ENCODE results near the gene MRPL9. TPM values are rescaled to one million over a fixed set of nuclear protein-coding genes. Genes with fewer than 3 reads are reported as not detected.
"Not testable (repeated sequence)": the region's sequence is repeated elsewhere in the genome, so short reads cannot be mapped to it uniquely, and the experiment has no call there.

The MRPL9 gene
- total RNA-seq, 1 donor from 2014 or later: 86.4 TPM

- no peaks in the 10 kb centered on the region for H3K36me3 ChIP-seq
- H4K20me1 ChIP-seq (ENCODE audit: low read depth): no peaks in the 10 kb centered on the region
- no peak overlapping the region for H3K4me2 ChIP-seq
- Mint-ChIP-seq H3K9me3 (no peaks in the 10 kb centered on the region), H3K4me1 (no peaks in the 10 kb centered on the region), H3K27ac (no peak overlapping the region), H3K27me3 (ENCODE audit: insufficient read depth, low read depth) (no peaks in the 10 kb centered on the region), H3K36me3 (peaks cover 29% of the 10 kb centered on the region), H3K4me3 (no peak overlapping the region)
- H3K9me3 ChIP-seq (ENCODE audit: low read depth): no peaks in the 10 kb centered on the region
- H3K4me3 ChIP-seq: no peak overlapping the region
- no peak for TF ChIP-seq EZH2 (IDR thresholded peaks at IDR 0.05)
- no peak for TF ChIP-seq EZH2phosphoT487 (IDR thresholded peaks at IDR 0.05)
- no peak for TF ChIP-seq CTCF (IDR thresholded peaks at IDR 0.05)
- H3K27ac ChIP-seq: no peak overlapping the region
- H3K4me1 ChIP-seq: no peaks in the 10 kb centered on the region
- H3K79me2 ChIP-seq (ENCODE audit: low read depth): no peaks in the 10 kb centered on the region
- H2AFZ ChIP-seq (replicated peaks): no peak overlapping the region
- H3K9ac ChIP-seq: no peak overlapping the region
- DNase-seq (ENCODE audit: low spot score): no peak
- H3K27me3 ChIP-seq: no peaks in the 10 kb centered on the region
- no peaks in the 10 kb centered on the region for H3F3A ChIP-seq (ENCODE audit: low read depth)
Measured at GRCh38 chr1:151775894-151776664, 12.8 kb upstream of the MRPL9 start.

GRCh38 chr1:151774256-151774922 lies 11.1 kb upstream of the MRPL9 start:
- Mint-ChIP-seq H3K9me3 (no peaks in the 10 kb centered on the region), H3K36me3 (peaks cover 24% of the 10 kb centered on the region), H3K27ac (no peak overlapping the region), H3K27me3 (ENCODE audit: insufficient read depth, low read depth) (no peaks in the 10 kb centered on the region), H3K4me1 (no peaks in the 10 kb centered on the region), H3K4me3 (no peak overlapping the region)
- no peaks in the 10 kb centered on the region for H3F3A ChIP-seq (ENCODE audit: low read depth)
- H3K4me1 ChIP-seq: no peaks in the 10 kb centered on the region
- H3K4me2 ChIP-seq: no peak overlapping the region
- H3K9me3 ChIP-seq (ENCODE audit: low read depth): no peaks in the 10 kb centered on the region
- H2AFZ ChIP-seq (replicated peaks): no peak overlapping the region
- H3K79me2 ChIP-seq (ENCODE audit: low read depth): no peaks in the 10 kb centered on the region
- H3K27me3 ChIP-seq: no peaks in the 10 kb centered on the region
- H3K27ac ChIP-seq: no peak overlapping the region
- H3K4me3 ChIP-seq: no peak overlapping the region
- TF ChIP-seq EZH2 (IDR thresholded peaks at IDR 0.05) (no peak), CTCF (IDR thresholded peaks at IDR 0.05) (no peak), EZH2phosphoT487 (IDR thresholded peaks at IDR 0.05) (no peak)
- DNase-seq (ENCODE audit: low spot score): no peak
- H4K20me1 ChIP-seq (ENCODE audit: low read depth): no peaks in the 10 kb centered on the region
- H3K36me3 ChIP-seq: no peaks in the 10 kb centered on the region
- no peak overlapping the region for H3K9ac ChIP-seq

GRCh38 chr1:151773702-151774101 lies 10.4 kb upstream of the MRPL9 start:
- no peak overlapping the region for H2AFZ ChIP-seq (replicated peaks)
- no peaks in the 10 kb centered on the region for H3K4me1 ChIP-seq
- Mint-ChIP-seq H3K27ac (no peak overlapping the region), H3K4me3 (no peak overlapping the region), H3K9me3 (no peaks in the 10 kb centered on the region), H3K36me3 (peaks cover 19% of the 10 kb centered on the region), H3K4me1 (no peaks in the 10 kb centered on the region), H3K27me3 (ENCODE audit: insufficient read depth, low read depth) (no peaks in the 10 kb centered on the region)
- no peak for DNase-seq (ENCODE audit: low spot score)
- no peak overlapping the region for H3K9ac ChIP-seq
- H3K36me3 ChIP-seq: no peaks in the 10 kb centered on the region
- H4K20me1 ChIP-seq (ENCODE audit: low read depth): no peaks in the 10 kb centered on the region
- no peak overlapping the region for H3K4me3 ChIP-seq
- H3K27ac ChIP-seq: no peak overlapping the region
- no peaks in the 10 kb centered on the region for H3K27me3 ChIP-seq
- H3K4me2 ChIP-seq: no peak overlapping the region
- H3K9me3 ChIP-seq (ENCODE audit: low read depth): no peaks in the 10 kb centered on the region
- no peaks in the 10 kb centered on the region for H3F3A ChIP-seq (ENCODE audit: low read depth)
- TF ChIP-seq CTCF (IDR thresholded peaks at IDR 0.05): no peak
- TF ChIP-seq EZH2 (IDR thresholded peaks at IDR 0.05): no peak
- TF ChIP-seq EZH2phosphoT487 (IDR thresholded peaks at IDR 0.05): no peak
- H3K79me2 ChIP-seq (ENCODE audit: low read depth): no peaks in the 10 kb centered on the region

- not testable (repeated sequence) for H3K9me3 Mint-ChIP-seq; H3K9me3 ChIP-seq (ENCODE audit: low read depth); H3K36me3 Mint-ChIP-seq; H3K9ac ChIP-seq; H3K27ac ChIP-seq; H3K4me3 Mint-ChIP-seq; H3K4me3 ChIP-seq; H3K4me2 ChIP-seq; H3K27me3 ChIP-seq; H3K4me1 ChIP-seq; H3K4me1 Mint-ChIP-seq; H2AFZ ChIP-seq (replicated peaks); H3K27ac Mint-ChIP-seq; H3K79me2 ChIP-seq (ENCODE audit: low read depth); H4K20me1 ChIP-seq (ENCODE audit: low read depth); H3K27me3 Mint-ChIP-seq (ENCODE audit: insufficient read depth, low read depth); H3K36me3 ChIP-seq; DNase-seq (ENCODE audit: low spot score); H3F3A ChIP-seq (ENCODE audit: low read depth)
Measured at GRCh38 chr1:151769270-151769669, 6.0 kb upstream of the MRPL9 start.

GRCh38 chr1:151768351-151769066 lies 5.2 kb upstream of the MRPL9 start:
- not testable (repeated sequence) for H3K9me3 Mint-ChIP-seq; H3K9me3 ChIP-seq (ENCODE audit: low read depth); H2AFZ ChIP-seq (replicated peaks); H3F3A ChIP-seq (ENCODE audit: low read depth); H3K9ac ChIP-seq; H3K36me3 ChIP-seq; H4K20me1 ChIP-seq (ENCODE audit: low read depth); H3K4me2 ChIP-seq; H3K4me3 Mint-ChIP-seq; H3K27me3 Mint-ChIP-seq (ENCODE audit: insufficient read depth, low read depth); H3K4me1 ChIP-seq; H3K36me3 Mint-ChIP-seq; H3K79me2 ChIP-seq (ENCODE audit: low read depth); H3K4me3 ChIP-seq; H3K27ac ChIP-seq; DNase-seq (ENCODE audit: low spot score); H3K27me3 ChIP-seq; H3K27ac Mint-ChIP-seq
- peaks cover 16% of the 10 kb centered on the region for H3K4me1 Mint-ChIP-seq
